GM12874 (cell line): ENCODE measurements around the gene SYT10.

Source experiments
- CTCF ChIP-seq: IDR thresholded peaks from 2 replicates; pipeline ENCODE4 v1.5.1; 2011; ENCODE audit warnings: low read depth, mild to moderate bottlenecking, control low read depth, low read length, moderate library complexity; ENCODE audit not compliant: insufficient read depth

SYT10 gene, protein sequence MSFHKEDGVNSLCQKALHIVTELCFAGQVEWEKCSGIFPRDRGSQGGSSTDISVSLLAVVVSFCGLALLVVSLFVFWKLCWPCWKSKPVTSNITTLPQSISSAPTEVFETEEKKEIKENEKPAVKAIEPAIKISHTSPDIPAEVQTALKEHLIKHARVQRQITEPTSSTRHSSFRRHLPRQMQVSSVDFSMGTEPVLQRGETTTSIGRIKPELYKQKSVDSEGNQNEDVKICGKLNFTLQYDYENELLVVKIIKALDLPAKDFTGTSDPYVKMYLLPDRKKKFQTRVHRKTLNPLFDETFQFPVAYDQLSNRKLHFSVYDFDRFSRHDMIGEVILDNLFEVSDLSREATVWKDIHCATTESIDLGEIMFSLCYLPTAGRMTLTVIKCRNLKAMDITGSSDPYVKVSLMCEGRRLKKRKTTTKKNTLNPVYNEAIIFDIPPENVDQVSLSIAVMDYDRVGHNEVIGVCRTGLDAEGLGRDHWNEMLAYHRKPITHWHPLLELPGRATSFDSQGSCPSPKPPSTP

DNA sequence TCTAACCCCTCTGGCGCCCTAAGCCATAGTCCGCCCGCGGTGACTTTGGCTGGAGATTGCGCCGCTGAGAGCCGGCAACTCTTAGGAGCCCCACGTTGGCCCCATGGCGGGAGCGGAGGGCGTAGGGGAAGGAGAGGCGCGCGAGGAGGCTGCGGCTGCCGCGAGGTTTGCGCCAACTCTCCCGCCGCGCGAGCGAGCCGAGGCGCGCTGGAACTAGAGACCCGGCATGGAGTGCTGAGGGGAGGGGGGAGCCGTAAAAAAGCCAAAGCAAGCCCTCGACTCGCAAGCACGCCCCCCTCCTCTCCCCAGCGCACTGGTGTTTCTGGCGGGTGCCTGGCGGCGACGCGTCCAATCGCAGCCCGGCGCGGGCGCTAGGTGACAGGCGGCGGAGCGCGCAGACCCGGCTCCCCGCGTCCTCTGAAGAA, at the start of gene SYT10:
TSS of gene SYT10 (minus strand) at position 233 of the 425 bp plus-strand sequence. CDS start 297 bp downstream, outside the sequence.
- TF ChIP-seq CTCF = no peak

GRCh38 chr12:33488036-33488435, 48.4 kb upstream of the SYT10 start:
- TF ChIP-seq CTCF = no peak

DNA sequence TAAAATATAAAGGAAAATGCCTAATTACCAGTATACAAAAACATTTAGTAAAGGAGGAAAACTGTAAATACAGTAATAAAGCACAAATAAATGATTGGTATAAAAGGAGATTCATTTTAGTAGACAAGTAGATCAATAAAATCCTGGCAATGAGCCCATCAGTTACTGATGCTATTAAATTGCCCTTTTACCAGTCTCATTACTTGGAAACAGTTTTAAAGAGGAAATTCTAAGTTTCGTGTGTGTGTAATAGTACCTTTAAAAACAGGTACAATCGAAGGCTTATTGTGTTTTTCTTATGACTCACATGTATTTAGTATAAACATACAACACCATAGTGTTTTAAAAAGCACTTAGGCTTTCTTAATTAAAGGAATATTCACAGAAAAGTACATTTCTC, 46.4 kb upstream of the SYT10 start:
- TF ChIP-seq CTCF = no peak

DNA sequence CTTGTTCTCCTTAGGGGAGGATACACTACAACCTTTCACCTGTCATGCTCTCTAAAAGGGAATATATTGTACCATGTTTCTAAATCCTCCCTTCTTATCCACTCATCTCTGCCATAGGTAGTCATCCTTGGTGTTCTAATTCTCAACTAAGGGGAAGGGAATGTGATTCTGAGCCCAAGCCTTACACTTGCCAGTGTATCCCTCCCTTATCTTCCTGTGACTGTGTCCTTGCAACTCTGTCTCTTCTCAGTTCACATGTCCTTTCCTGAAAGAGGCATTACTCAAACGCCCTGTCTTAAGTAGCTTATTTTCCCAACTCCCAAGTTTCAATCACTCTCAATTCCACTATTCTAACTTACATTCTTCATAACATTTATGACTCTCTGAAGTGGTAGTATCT, 44.5 kb upstream of the SYT10 start:
- no peak for TF ChIP-seq CTCF

- TF ChIP-seq CTCF = no peak
Observed at GRCh38 chr12:33480366-33480765, 40.7 kb upstream of the SYT10 start.

DNA sequence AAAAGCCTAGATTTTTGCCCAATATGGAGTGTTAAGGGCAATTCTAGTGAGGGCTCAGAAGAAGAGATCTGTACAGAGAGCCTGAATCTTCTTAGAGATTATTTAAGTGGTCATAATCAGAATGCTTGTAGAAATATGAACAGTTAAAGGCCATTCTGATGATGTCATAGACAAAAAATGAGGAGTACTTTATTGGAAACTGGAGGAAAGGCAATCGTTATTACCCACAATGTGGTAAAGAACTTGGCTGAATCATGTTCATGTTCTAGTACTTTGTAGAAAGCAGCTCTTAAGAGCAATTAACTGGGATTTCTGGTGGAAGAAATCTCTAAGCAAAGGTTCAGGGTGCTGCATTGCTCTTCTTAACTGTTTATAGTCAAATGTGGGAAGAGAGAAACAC, 36.4 kb upstream of the SYT10 start:
- TF ChIP-seq CTCF = no peak

DNA sequence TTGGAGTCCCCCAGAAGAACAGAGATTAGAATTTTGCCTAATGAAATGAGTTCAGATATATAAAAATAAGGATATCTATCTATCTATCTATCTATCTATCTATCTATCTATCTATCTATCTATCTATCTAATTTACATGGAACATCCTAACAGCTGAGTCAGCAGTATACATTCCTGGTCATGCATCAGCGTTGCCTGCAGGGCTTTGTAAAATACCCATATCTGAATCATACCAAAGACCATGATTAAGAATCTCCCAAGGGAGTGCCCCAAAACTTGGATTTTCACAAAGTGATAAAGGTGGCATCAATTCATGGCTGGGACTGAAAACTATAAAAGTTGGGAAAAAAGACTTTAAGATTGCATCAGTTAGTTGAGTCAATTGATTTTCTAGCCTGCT, 32.7 kb upstream of the SYT10 start:
- no peak for TF ChIP-seq CTCF
